Measurements from ENCODE around the gene RAB33B. TPM values are rescaled to one million over a fixed set of nuclear protein-coding genes. Genes with fewer than 3 reads are reported as not detected.
"Not testable (repeated sequence)": the region's sequence is repeated elsewhere in the genome, so short reads cannot be mapped to it uniquely, and the experiment has no call there.

Gene RAB33B
- total and polyA plus RNA-seq, 10 of the 15 experiments (the other 5 are each of a cell fraction or from before 2014, with no cell fraction given), result 3.2 to 10.7 (median 7.5) TPM

DNA sequence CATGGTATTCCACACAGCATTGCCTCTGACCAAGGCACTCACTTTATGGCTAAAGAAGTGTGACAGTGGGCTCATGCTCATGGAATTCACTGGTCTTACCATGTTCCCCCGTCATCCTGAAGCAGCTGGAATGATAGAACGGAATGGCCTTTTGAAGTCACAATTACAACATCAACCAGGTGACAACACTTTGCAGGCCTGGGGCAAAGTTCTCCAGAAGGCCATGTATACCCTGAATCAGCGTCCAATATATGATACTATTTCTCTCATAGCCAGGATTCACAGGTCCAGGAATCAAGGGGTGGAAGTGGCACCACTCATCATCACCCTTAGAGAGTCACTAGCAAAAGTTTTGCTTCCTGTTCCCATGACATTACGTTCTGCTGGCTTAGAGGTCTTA, 6.8 kb upstream of the RAB33B start:
- intact Hi-C loops (cut with micrococcal nuclease; ENCODE audit: unreplicated experiment); H3K9me3 ChIP-seq (replicated peaks; ENCODE audit: control insufficient read depth, insufficient read depth, low read length); BruUV-seq (replicated peaks); H3K36me3 ChIP-seq (ENCODE audit: control insufficient read depth in 2 of 2, insufficient read depth in 2 of 2, low read length in 1 of 2); H3K4me1 ChIP-seq (ENCODE audit: control insufficient read depth, insufficient read depth, low read length); RAD21 ChIA-PET (ENCODE audit: unreplicated experiment); ATAC-seq; H3K4me2 ChIP-seq (ENCODE audit: control insufficient read depth, insufficient read depth); H3K9ac ChIP-seq (ENCODE audit: control insufficient read depth, insufficient read depth, low read length); DNase-seq (ENCODE audit: low read depth, low spot score); POLR2A ChIA-PET; SMC1A ChIA-PET (ENCODE audit: uncharacterized antibody, unreplicated experiment); H3K27me3 ChIP-seq (replicated peaks in 1 of 2; ENCODE audit: control insufficient read depth in 2 of 2, insufficient read depth in 2 of 2, low read length in 1 of 2); CTCF ChIA-PET; H3K79me2 ChIP-seq (ENCODE audit: control insufficient read depth, insufficient read depth, low read length); H3K27ac ChIP-seq (ENCODE audit: control insufficient read depth, insufficient read depth); in situ Hi-C loops (cut with MboI); H2AFZ ChIP-seq (ENCODE audit: control insufficient read depth, low read depth, low read length); H4K20me1 ChIP-seq (ENCODE audit: control insufficient read depth, insufficient read depth); FAIRE-seq; H3K4me3 ChIP-seq: not testable (repeated sequence)
- 94% methylated on average over 4 of the region's 4 CpGs for WGBS (ENCODE audit: insufficient coverage, insufficient replicate concordance, low lambda C conversion rate, missing lambda C conversion rate)

- H3K9ac ChIP-seq (ENCODE audit: control insufficient read depth, insufficient read depth, low read length), result no peak overlapping the region
- no peak overlapping the region for H3K4me2 ChIP-seq (ENCODE audit: control insufficient read depth, insufficient read depth)
- ChIA-PET POLR2A (no interaction called here), CTCF (no interaction called here), RAD21 (ENCODE audit: unreplicated experiment) (no interaction called here), SMC1A (ENCODE audit: uncharacterized antibody, unreplicated experiment) (interaction anchor here (1.0 to 1.1 kb wide), 2 partner anchors 9 to 154 kb away, joined by 3 read pairs; no protein-coding TSS in a partner anchor)
- FAIRE-seq (no peak), ATAC-seq (no peak), DNase-seq (ENCODE audit: low read depth, low spot score) (no peak)
- no peak overlapping the region for H3K27ac ChIP-seq (ENCODE audit: control insufficient read depth, insufficient read depth)
- intact Hi-C loops (cut with micrococcal nuclease; ENCODE audit: unreplicated experiment), result loop anchor here (5.0 to 10.0 kb wide), 2 partner anchors 146 to 368 kb away; partner anchors contain the start of genes NAA15 and NDUFC1
- TF ChIP-seq JUND (IDR thresholded peaks at IDR 0.05; ENCODE audit: low read depth, low read length) (no peak), SUPT20H (IDR thresholded peaks at IDR 0.05; ENCODE audit: borderline replicate concordance, control insufficient read depth, low read depth, low read length) (no peak), RAD21 (IDR thresholded peaks at IDR 0.05; ENCODE audit: insufficient read depth, low read depth, low read length) (no peak), NR2C2 (IDR thresholded peaks at IDR 0.05; ENCODE audit: borderline replicate concordance, control insufficient read depth, insufficient read length, low read depth) (no peak), GATAD2B (conservative IDR thresholded peaks at IDR 0.05; ENCODE audit: low read depth) (no peak), SMAD5 (IDR thresholded peaks at IDR 0.05; ENCODE audit: low read depth) (no peak), RFX5 (IDR thresholded peaks at IDR 0.05; ENCODE audit: low read depth, low read length) (no peak), NFYB (IDR thresholded peaks at IDR 0.05; ENCODE audit: insufficient read depth, low read depth, low read length) (no peak), EZH2 (IDR thresholded peaks at IDR 0.05; ENCODE audit: borderline replicate concordance, control insufficient read depth, low read depth, low read length) (no peak), TARDBP (IDR thresholded peaks at IDR 0.05; ENCODE audit: borderline replicate concordance) (no peak), SP1 (IDR thresholded peaks at IDR 0.05; ENCODE audit: low read depth, low read length) (no peak), BRCA1 (IDR thresholded peaks at IDR 0.05; ENCODE audit: low read depth, low read length) (no peak), NFXL1 (IDR thresholded peaks at IDR 0.05; ENCODE audit: borderline replicate concordance) (no peak), BMI1 (IDR thresholded peaks at IDR 0.05; ENCODE audit: borderline replicate concordance) (no peak), CBX3 (IDR thresholded peaks at IDR 0.05; ENCODE audit: borderline replicate concordance, low read depth) (no peak), GABPA (IDR thresholded peaks at IDR 0.05; ENCODE audit: low read depth) (no peak)
- TF ChIP-seq, protein P1, sequence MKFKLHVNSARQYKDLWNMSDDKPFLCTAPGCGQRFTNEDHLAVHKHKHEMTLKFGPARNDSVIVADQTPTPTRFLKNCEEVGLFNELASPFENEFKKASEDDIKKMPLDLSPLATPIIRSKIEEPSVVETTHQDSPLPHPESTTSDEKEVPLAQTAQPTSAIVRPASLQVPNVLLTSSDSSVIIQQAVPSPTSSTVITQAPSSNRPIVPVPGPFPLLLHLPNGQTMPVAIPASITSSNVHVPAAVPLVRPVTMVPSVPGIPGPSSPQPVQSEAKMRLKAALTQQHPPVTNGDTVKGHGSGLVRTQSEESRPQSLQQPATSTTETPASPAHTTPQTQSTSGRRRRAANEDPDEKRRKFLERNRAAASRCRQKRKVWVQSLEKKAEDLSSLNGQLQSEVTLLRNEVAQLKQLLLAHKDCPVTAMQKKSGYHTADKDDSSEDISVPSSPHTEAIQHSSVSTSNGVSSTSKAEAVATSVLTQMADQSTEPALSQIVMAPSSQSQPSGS (IDR thresholded peaks at IDR 0.05; ENCODE audit: low read length), result no peak
- no TSS peak for BruUV-seq (replicated peaks)
- H3K4me3 ChIP-seq, result no peak overlapping the region
- H3K79me2 ChIP-seq (ENCODE audit: control insufficient read depth, insufficient read depth, low read length), result peaks cover 20% of the 10 kb centered on the region
- H3K27me3 ChIP-seq (replicated peaks in 1 of 2; ENCODE audit: control insufficient read depth in 2 of 2, insufficient read depth in 2 of 2, low read length in 1 of 2), result no peaks in the 10 kb centered on the region
- in situ Hi-C loops (cut with MboI), result no loop called here
- H3K36me3 ChIP-seq (ENCODE audit: control insufficient read depth in 2 of 2, insufficient read depth in 2 of 2, low read length in 1 of 2), result no peaks in the 10 kb centered on the region
- no peaks in the 10 kb centered on the region for H3K9me3 ChIP-seq (replicated peaks; ENCODE audit: control insufficient read depth, insufficient read depth, low read length)
- 95% methylated on average over 1 of the region's 2 CpGs for WGBS (ENCODE audit: insufficient coverage, insufficient replicate concordance, low lambda C conversion rate, missing lambda C conversion rate)
- no peaks in the 10 kb centered on the region for H4K20me1 ChIP-seq (ENCODE audit: control insufficient read depth, insufficient read depth)
- no peak overlapping the region for H2AFZ ChIP-seq (ENCODE audit: control insufficient read depth, low read depth, low read length)
- peaks cover 7% of the 10 kb centered on the region; the same call in 1 of the 2 replicates for H3K4me1 ChIP-seq (ENCODE audit: control insufficient read depth, insufficient read depth, low read length)
Measured at GRCh38 chr4:139450586-139450985, 3.3 kb upstream of the RAB33B start.

Measured in GM12878 (cell line).